Liver (tissue), 9 donors: ENCODE data around the gene PDLIM1. TPM values are rescaled to one million over a fixed set of nuclear protein-coding genes. Genes with fewer than 3 reads are reported as not detected.

Experiments used
- DNase-seq: peaks from one replicate; pipeline ENCODE4 v3.0.0-alpha.2; 2017; ENCODE audit warnings: low spot score
- H3K27ac ChIP-seq, 2 donors: one replicate each; pipeline ENCODE4 v1.7.0; 2013; ENCODE audit warnings: inconsistent platforms in 2 of 2, low read length in 2 of 2, control low read depth in 1 of 2, low read depth in 1 of 2, mild to moderate bottlenecking in 1 of 2
- H3K27me3 ChIP-seq, 4 donors: one replicate each; pipeline versions ENCODE4 v1.6.1 to v1.7.0; 2013; ENCODE audit warnings: low read length in 3 of 4, inconsistent platforms in 1 of 4, mild to moderate bottlenecking in 1 of 4, moderate library complexity in 1 of 4; ENCODE audit not compliant: control insufficient read depth in 4 of 4, insufficient read depth in 4 of 4
- H3K36me3 ChIP-seq, 4 donors: one replicate each; pipeline versions ENCODE4 v1.6.1 to v1.7.0; 2013; ENCODE audit warnings: low read length in 3 of 4, mild to moderate bottlenecking in 3 of 4, low read depth in 1 of 4, moderate library complexity in 1 of 4; ENCODE audit not compliant: control insufficient read depth in 4 of 4, insufficient read depth in 3 of 4
- H3K4me1 ChIP-seq, 4 donors: one replicate each; pipeline versions ENCODE4 v1.6.1 to v1.7.0; 2013; ENCODE audit warnings: low read length in 3 of 4, mild to moderate bottlenecking in 3 of 4, moderate library complexity in 1 of 4; ENCODE audit not compliant: control insufficient read depth in 4 of 4, insufficient read depth in 4 of 4
- H3K4me3 ChIP-seq, 3 donors: one replicate each; pipeline versions ENCODE4 v1.6.1 to v1.7.0; 2013; ENCODE audit warnings: low read length in 3 of 3, control low read depth in 1 of 3, low read depth in 1 of 3, mild to moderate bottlenecking in 1 of 3
- H3K9ac ChIP-seq, 2 donors: one replicate each; pipeline ENCODE4 v1.7.0; 2013; ENCODE audit warnings: low read length in 2 of 2, mild to moderate bottlenecking in 2 of 2, moderate library complexity in 2 of 2, control low read depth in 1 of 2, low read depth in 1 of 2
- H3K9me3 ChIP-seq, 4 donors: one replicate each; pipeline versions ENCODE4 v1.6.1 to v1.7.0; 2013; ENCODE audit warnings: low read length in 3 of 4; ENCODE audit not compliant: control insufficient read depth in 4 of 4
- ATF3 ChIP-seq: IDR thresholded peaks from 2 replicates; pipeline ENCODE4 v1.6.1; 2016; ENCODE audit warnings: antibody characterized with exemption
- FOXA1 ChIP-seq: IDR thresholded peaks from 2 replicates; pipeline ENCODE4 v1.6.1; 2016; ENCODE audit warnings: antibody characterized with exemption
- FOXA2 ChIP-seq: IDR thresholded peaks from 2 replicates; pipeline ENCODE4 v1.6.1; 2016; ENCODE audit warnings: antibody characterized with exemption
- GABPA ChIP-seq, 2 donors: IDR thresholded peaks in 1 of 2; conservative IDR thresholded peaks in 1 of 2; 2 replicates each; pipeline ENCODE4 v1.6.1; 2016; ENCODE audit warnings: antibody characterized with exemption in 2 of 2, mild to moderate bottlenecking in 1 of 2, moderate library complexity in 1 of 2
- HNF4A ChIP-seq, 2 donors: conservative IDR thresholded peaks; 2 replicates each; pipeline ENCODE4 v1.6.1; 2016; ENCODE audit warnings: antibody characterized with exemption in 2 of 2, mild to moderate bottlenecking in 2 of 2
- HNF4G ChIP-seq: IDR thresholded peaks from 2 replicates; pipeline ENCODE4 v1.6.1; 2016; ENCODE audit warnings: antibody characterized with exemption
- NR2F2 ChIP-seq: IDR thresholded peaks from 2 replicates; pipeline ENCODE4 v1.6.1; 2016; ENCODE audit warnings: antibody characterized with exemption
- RAD21 ChIP-seq, 2 donors: IDR thresholded peaks; 2 replicates each; pipeline ENCODE4 v1.6.1; 2016; ENCODE audit warnings: antibody characterized with exemption in 2 of 2, mild to moderate bottlenecking in 2 of 2
- RXRA ChIP-seq, 2 donors: IDR thresholded peaks; 2 replicates each; pipeline ENCODE4 v1.6.1; 2017 to 2018; ENCODE audit warnings: antibody characterized with exemption in 2 of 2, mild to moderate bottlenecking in 1 of 2
- SP1 ChIP-seq: IDR thresholded peaks from 2 replicates; pipeline ENCODE4 v1.6.1; 2018; ENCODE audit warnings: antibody characterized with exemption, mild to moderate bottlenecking
- TAF1 ChIP-seq: conservative IDR thresholded peaks from 2 replicates; pipeline ENCODE4 v1.6.1; 2016; ENCODE audit warnings: antibody characterized with exemption, mild to moderate bottlenecking
- WGBS: extraction: QIAGEN DNeasy Blood & Tissue Kit; methylation state at CpG from one replicate; pipeline ENCODE4 v1.1.7; 2013; 5-methylcytosine and 5-hydroxymethylcytosine counted together
- polyA plus RNA-seq, 2 donors: library from polyadenylated mRNA; stranded (reverse) in 1 of 2; unstranded in 1 of 2; fragments of 200-250 nt in 1 of 2; fragments of >200 nt in 1 of 2; fragmentation: Nextera tagmentation in 1 of 2; extraction: Ambion mirVana in 1 of 2; gene quantifications; one replicate each; pipeline versions ENCODE4 v1.2.1 to v1.2.3, GENCODE V29; 2013 to 2015
- total RNA-seq, 2 donors: library from RNA; depleted of rRNA; stranded (reverse); fragments of >200 nt; gene quantifications; one replicate each; pipeline ENCODE4 v1.2.3, GENCODE V29; 2014
- TF ChIP-seq, protein P1 (sequence below): fragments of 150-350 bp; IDR thresholded peaks from 2 replicates; pipeline ENCODE4 v1.5.1; 2017; ENCODE audit warnings: improper control_type of control experiment, low read depth, low read length; ENCODE audit not compliant: missing input control
- TF ChIP-seq, protein P2 (sequence below): IDR thresholded peaks from 2 replicates; pipeline ENCODE4 v1.6.1; 2016; ENCODE audit warnings: antibody characterized with exemption, mild to moderate bottlenecking
- donor health status: healthy.
- donor health status: healthy.
- donor health status: healthy.
- donor health status: healthy.
- donor health status: healthy.

PDLIM1 gene
- total and polyA plus RNA-seq, 4 donors: 16.8 to 73.4 (median 44.5) TPM

DNA sequence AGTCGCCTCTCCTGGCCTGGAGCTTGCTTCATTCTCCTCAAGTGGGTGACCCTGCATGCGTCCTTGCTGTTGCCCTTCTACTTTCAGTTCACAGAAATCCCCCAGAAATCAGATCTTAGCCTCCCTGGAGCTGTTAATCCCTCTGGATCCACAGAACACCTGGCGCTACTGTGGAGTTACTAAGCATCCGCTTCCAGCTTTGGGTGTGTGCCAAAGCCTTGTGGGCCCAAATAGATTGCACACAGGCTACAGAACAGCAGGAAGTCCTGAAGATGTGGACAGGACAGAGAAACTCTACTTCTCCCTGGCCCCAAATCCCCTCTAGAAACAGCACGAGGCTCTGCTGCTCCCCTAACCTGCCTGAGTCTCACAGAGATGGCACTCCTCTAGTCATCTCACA is 36.6 kb upstream of the PDLIM1 start:
- TF ChIP-seq RXRA (IDR thresholded peaks at IDR 0.05) (no peak), SP1 (no peak), GABPA (IDR thresholded peaks at IDR 0.05 in 1 of 2, conservative IDR thresholded peaks at IDR 0.05 in 1 of 2) (no peak), ATF3 (no peak), RAD21 (IDR thresholded peaks at IDR 0.05) (peak in 1 of 2 donors; percentile 23)
- TF ChIP-seq, protein P1, sequence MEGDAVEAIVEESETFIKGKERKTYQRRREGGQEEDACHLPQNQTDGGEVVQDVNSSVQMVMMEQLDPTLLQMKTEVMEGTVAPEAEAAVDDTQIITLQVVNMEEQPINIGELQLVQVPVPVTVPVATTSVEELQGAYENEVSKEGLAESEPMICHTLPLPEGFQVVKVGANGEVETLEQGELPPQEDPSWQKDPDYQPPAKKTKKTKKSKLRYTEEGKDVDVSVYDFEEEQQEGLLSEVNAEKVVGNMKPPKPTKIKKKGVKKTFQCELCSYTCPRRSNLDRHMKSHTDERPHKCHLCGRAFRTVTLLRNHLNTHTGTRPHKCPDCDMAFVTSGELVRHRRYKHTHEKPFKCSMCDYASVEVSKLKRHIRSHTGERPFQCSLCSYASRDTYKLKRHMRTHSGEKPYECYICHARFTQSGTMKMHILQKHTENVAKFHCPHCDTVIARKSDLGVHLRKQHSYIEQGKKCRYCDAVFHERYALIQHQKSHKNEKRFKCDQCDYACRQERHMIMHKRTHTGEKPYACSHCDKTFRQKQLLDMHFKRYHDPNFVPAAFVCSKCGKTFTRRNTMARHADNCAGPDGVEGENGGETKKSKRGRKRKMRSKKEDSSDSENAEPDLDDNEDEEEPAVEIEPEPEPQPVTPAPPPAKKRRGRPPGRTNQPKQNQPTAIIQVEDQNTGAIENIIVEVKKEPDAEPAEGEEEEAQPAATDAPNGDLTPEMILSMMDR: peak; percentile 6

DNA sequence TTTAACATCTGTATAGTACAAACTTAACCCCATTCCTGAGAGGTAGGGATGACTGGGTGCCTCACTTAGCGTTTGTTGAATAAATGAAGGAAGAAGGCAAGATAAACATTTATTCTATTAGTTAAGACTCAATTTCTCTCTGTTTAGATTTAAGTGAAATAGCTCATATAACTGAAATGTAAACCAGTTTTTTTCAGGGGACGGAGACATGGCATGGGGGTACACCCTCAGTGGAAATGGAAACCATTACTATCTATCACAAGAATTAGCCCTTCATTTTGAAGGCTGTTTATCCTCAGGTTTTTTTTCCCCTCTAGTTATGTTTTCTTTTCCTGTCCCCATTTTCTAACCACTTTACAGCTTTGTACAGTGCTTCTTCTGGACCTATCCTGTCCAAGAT is 35.6 kb upstream of the PDLIM1 start:
- peaks cover 0 to 25% (median 15%) of the 10 kb centered on the region in 4 donors for H3K4me1 ChIP-seq
- WGBS: 94% methylated on average over 2 of the region's 2 CpGs
- no peak overlapping the region for H3K9ac ChIP-seq
- no peak overlapping the region for H3K4me3 ChIP-seq
- H3K27me3 ChIP-seq: no peaks in the 10 kb centered on the region
- DNase-seq: no peak
- H3K36me3 ChIP-seq: peaks cover 5 to 12% (median 11%) of the 10 kb centered on the region in 4 donors
- H3K27ac ChIP-seq: no peak overlapping the region
- H3K9me3 ChIP-seq: no peaks in the 10 kb centered on the region
- TF ChIP-seq FOXA2 (no peak), NR2F2 (no peak), GABPA (IDR thresholded peaks at IDR 0.05 in 1 of 2, conservative IDR thresholded peaks at IDR 0.05 in 1 of 2) (no peak), TAF1 (no peak), RXRA (IDR thresholded peaks at IDR 0.05) (no peak), HNF4A (conservative IDR thresholded peaks at IDR 0.05) (no peak), FOXA1 (no peak), ATF3 (no peak), HNF4G (no peak)
- TF ChIP-seq, protein P1: no peak
- TF ChIP-seq, protein P2, sequence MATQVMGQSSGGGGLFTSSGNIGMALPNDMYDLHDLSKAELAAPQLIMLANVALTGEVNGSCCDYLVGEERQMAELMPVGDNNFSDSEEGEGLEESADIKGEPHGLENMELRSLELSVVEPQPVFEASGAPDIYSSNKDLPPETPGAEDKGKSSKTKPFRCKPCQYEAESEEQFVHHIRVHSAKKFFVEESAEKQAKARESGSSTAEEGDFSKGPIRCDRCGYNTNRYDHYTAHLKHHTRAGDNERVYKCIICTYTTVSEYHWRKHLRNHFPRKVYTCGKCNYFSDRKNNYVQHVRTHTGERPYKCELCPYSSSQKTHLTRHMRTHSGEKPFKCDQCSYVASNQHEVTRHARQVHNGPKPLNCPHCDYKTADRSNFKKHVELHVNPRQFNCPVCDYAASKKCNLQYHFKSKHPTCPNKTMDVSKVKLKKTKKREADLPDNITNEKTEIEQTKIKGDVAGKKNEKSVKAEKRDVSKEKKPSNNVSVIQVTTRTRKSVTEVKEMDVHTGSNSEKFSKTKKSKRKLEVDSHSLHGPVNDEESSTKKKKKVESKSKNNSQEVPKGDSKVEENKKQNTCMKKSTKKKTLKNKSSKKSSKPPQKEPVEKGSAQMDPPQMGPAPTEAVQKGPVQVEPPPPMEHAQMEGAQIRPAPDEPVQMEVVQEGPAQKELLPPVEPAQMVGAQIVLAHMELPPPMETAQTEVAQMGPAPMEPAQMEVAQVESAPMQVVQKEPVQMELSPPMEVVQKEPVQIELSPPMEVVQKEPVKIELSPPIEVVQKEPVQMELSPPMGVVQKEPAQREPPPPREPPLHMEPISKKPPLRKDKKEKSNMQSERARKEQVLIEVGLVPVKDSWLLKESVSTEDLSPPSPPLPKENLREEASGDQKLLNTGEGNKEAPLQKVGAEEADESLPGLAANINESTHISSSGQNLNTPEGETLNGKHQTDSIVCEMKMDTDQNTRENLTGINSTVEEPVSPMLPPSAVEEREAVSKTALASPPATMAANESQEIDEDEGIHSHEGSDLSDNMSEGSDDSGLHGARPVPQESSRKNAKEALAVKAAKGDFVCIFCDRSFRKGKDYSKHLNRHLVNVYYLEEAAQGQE: no peak

More for the DNA sequence above, 36.6 kb upstream of the PDLIM1 start:
- H3K36me3 ChIP-seq: peaks cover 0 to 6% (median 5%) of the 10 kb centered on the region in 4 donors
- H3K4me1 ChIP-seq: peaks cover 0 to 25% (median 15%) of the 10 kb centered on the region in 4 donors
- H3K27ac ChIP-seq: no peak overlapping the region
- no peak overlapping the region for H3K4me3 ChIP-seq
- H3K9me3 ChIP-seq: no peaks in the 10 kb centered on the region
- no peaks in the 10 kb centered on the region for H3K27me3 ChIP-seq
- H3K9ac ChIP-seq: no peak overlapping the region
- 71% methylated on average over 5 of the region's 5 CpGs for WGBS
- DNase-seq: no peak
